ENCODE results near the gene MYADML2. TPM values are rescaled to one million over a fixed set of nuclear protein-coding genes. Genes with fewer than 3 reads are reported as not detected.

The MYADML2 gene
- total and polyA plus RNA-seq, 2 of the 8 experiments (the other 6 are each of a cell fraction or from before 2014, with no cell fraction given), result 0.26 to 0.47 TPM

DNA sequence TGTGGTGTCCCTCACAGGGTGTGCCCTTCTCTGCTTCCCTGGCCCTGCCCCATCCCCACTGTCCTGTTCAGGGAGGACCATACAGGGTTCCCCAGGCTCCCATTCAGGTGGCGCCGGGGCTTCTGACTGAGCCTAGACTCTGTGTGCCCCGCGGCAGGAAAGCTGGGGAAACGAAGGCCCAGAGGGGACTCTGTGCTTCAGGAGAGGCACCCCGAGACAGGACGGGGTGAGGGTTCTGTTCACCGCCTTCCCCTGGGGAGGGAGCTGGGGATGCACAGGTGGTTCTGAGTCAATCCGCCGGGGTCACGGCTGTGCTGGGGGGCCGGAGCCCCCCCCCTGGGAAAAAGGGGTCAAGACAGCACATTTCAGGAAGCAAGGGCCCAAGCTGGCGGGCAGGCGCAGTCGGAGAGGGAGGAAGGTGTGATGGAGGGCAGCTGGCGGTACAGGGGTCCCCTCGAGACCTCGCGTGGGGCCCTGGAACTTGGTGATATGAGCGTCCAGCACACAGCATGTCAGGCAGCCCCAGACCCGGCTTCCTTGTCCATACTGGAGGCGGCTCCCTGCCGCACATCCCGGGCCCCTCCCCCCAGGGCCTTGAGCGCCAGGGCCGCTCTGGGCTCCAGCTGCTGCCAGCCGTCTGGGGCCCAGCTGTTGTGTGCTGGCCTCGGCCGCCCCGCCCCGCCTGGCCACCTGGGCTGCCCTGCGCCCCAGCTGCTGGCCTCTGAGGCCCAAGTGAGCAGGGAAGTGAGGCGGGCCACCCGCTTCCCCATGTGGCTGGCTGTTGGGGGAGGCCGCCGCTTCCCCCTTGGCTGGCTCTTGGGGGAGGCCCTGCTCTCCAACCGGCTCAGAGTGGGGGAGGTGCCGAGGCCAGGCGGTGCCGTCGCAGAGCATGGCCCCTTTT lies 19.6 kb upstream of the MYADML2 start (continued):
- TF ChIP-seq, protein P1, sequence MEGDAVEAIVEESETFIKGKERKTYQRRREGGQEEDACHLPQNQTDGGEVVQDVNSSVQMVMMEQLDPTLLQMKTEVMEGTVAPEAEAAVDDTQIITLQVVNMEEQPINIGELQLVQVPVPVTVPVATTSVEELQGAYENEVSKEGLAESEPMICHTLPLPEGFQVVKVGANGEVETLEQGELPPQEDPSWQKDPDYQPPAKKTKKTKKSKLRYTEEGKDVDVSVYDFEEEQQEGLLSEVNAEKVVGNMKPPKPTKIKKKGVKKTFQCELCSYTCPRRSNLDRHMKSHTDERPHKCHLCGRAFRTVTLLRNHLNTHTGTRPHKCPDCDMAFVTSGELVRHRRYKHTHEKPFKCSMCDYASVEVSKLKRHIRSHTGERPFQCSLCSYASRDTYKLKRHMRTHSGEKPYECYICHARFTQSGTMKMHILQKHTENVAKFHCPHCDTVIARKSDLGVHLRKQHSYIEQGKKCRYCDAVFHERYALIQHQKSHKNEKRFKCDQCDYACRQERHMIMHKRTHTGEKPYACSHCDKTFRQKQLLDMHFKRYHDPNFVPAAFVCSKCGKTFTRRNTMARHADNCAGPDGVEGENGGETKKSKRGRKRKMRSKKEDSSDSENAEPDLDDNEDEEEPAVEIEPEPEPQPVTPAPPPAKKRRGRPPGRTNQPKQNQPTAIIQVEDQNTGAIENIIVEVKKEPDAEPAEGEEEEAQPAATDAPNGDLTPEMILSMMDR (IDR thresholded peaks at IDR 0.05; ENCODE audit: control extremely low read depth in 1 of 3, insufficient read depth in 1 of 3, low read depth in 1 of 3, low read length in 3 of 3), result no peak
- TF ChIP-seq BRCA1 (IDR thresholded peaks at IDR 0.05; ENCODE audit: low read depth, low read length) (no peak), RXRA (IDR thresholded peaks at IDR 0.05; ENCODE audit: insufficient read depth, low read depth, low read length) (no peak), EZH2 (IDR thresholded peaks at IDR 0.05; ENCODE audit: low read depth, low read length, severe bottlenecking) (no peak), BCL11A (IDR thresholded peaks at IDR 0.05; ENCODE audit: low read depth in 2 of 2, low read length in 2 of 2) (no peak), YY1 (IDR thresholded peaks at IDR 0.05; ENCODE audit: low read depth, low read length) (no peak), TCF12 (IDR thresholded peaks at IDR 0.05; ENCODE audit: low read depth, low read length) (peak; percentile 71), KDM5A (IDR thresholded peaks at IDR 0.05; ENCODE audit: low read length) (no peak), TAF1 (IDR thresholded peaks at IDR 0.05; ENCODE audit: low read depth, low read length) (no peak), SIN3A (conservative IDR thresholded peaks at IDR 0.05 in 1 of 2, IDR thresholded peaks at IDR 0.05 in 1 of 2; ENCODE audit: low read depth in 1 of 2, low read length in 2 of 2) (peak in 1 of 2 experiments; percentile 53; a peak in 1 of 4 replicates), SP4 (IDR thresholded peaks at IDR 0.05; ENCODE audit: low read length) (no peak), SP1 (IDR thresholded peaks at IDR 0.05; ENCODE audit: low read depth, low read length) (0 out of 2 replicates have a peak, but pooled peaks have one; percentile 18), POU5F1 (IDR thresholded peaks at IDR 0.05; ENCODE audit: low read depth, low read length) (no peak), CBX5 (IDR thresholded peaks at IDR 0.05; ENCODE audit: low read depth, low read length) (no peak), CHD2 (IDR thresholded peaks at IDR 0.05; ENCODE audit: low read length) (no peak)
- TF ChIP-seq, protein P2, sequence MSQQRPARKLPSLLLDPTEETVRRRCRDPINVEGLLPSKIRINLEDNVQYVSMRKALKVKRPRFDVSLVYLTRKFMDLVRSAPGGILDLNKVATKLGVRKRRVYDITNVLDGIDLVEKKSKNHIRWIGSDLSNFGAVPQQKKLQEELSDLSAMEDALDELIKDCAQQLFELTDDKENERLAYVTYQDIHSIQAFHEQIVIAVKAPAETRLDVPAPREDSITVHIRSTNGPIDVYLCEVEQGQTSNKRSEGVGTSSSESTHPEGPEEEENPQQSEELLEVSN (IDR thresholded peaks at IDR 0.05), result no peak
